ENCODE measurements around the gene KY.

The KY gene

DNA sequence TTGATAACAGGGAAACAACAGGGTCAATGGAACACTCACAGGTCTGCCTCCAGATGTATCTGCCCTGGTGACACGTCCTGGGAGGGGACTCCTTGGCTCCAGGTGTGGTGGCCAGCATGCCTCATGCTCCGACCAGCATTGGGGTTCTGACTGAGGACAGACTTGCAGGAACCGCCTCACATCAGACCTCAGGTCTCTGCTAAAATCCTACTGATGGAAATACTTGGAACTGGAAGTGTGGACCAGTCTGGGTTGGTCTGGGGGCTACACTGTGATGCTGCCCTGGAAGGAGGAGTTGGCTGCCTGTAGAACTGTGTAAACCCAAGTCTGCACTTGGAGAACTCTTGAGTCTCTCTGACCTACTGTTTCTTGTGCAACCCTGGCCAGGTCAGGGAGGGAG, 17.1 kb upstream of the KY start:
- DNase-seq (ENCODE audit: low spot score), result no peak

DNA sequence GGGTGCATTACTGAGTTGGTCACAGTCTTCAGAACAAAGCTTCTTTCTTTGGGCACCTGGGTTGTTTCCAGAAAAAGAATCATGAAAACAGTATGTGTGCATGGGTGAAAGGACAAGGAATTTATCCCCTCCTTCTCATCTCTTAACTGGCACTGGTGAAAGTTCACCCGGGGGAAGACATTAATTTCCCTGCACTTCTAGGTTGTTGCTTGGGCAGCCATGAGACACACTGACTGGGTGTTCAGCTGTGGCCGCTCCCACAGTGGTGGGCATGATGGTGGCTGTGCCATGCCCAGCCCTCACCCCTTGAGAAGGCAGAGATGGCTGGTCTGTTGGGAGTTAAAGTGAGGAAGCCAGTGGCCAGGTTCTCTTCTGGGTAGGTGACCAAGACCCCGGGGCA, 16.6 kb upstream of the KY start:
- DNase-seq (ENCODE audit: low spot score), result no peak

DNA sequence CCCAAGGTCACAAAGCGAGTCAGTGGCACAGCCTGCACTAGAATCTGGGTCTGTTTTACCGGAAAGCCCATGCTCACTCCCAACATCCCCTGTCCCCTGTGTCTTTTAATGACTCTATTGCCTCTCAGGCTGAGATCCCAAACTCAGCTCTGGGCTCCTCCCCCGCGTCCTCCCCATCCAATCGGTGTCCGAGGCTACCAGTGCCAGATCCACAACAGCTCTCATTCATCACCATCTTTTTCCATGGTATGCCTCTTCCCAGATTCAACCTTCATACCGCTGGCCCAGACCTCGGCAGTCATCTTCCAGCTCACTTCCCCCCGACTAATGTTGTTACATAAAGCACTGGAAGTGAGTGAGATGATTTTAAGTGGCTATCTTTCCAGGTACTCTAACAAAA, 16.1 kb upstream of the KY start:
- DNase-seq (ENCODE audit: low spot score), result no peak

DNA sequence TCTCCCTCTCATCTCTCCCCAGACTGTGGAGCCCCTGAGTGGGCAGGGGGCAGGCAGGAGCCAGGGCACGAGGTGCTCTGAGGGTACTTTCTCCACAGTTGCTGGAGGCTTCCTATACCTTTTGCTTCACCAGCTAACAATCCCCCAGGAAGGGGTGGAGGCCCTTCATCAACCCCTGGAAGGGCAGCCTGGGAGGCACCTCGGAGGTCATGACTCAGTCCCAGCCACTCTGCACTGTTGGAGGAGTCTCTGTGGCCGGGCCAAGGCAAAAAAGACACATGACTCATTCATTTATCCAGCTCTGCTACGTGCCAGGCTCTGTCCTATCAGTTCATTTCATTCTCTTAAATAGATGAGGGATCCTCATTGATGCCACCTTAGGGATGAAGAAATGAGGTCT, 15.6 kb upstream of the KY start:
- no peak for DNase-seq (ENCODE audit: low spot score)

DNA sequence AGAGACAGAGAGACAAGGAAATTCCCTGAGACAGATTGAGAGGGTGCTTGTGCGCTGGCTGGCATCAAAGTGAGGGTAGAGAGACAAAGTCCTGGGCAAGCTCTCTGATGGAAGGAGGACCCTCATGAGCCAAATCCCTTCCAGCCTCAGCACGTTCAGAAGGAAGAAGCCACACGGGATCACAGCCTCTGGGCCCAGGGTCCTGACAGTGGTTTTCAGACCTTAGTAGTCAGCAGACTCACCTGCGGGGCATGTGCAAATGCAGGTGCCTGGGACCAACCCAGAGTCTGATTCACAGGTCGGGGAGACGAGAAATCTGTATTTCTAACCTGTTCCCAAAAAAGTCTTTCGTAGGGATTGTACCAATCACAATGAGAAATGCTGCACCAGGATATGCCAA, 15.2 kb upstream of the KY start:
- no peak for DNase-seq (ENCODE audit: low spot score)

DNA sequence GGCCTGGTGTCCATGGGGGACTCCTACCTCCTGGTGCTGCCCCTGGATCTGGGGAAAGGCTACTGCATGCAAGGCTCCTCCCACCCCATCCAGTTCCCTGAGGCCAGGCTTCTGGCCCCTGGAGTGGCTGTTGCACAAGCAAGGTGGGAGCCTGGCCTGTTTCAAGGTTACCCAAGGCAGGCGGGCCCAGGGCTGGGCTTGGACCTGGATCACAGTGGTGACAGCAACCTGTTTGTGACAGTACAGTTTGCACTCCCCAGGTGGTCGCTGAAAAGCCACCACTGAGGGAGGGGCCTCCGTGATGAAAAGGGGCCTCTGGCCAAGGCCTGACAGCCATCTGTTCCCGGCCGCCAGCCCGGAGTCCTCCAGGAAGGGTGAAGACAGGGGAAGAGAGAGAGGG, 14.4 kb upstream of the KY start:
- no peak for DNase-seq (ENCODE audit: low spot score)

DNA sequence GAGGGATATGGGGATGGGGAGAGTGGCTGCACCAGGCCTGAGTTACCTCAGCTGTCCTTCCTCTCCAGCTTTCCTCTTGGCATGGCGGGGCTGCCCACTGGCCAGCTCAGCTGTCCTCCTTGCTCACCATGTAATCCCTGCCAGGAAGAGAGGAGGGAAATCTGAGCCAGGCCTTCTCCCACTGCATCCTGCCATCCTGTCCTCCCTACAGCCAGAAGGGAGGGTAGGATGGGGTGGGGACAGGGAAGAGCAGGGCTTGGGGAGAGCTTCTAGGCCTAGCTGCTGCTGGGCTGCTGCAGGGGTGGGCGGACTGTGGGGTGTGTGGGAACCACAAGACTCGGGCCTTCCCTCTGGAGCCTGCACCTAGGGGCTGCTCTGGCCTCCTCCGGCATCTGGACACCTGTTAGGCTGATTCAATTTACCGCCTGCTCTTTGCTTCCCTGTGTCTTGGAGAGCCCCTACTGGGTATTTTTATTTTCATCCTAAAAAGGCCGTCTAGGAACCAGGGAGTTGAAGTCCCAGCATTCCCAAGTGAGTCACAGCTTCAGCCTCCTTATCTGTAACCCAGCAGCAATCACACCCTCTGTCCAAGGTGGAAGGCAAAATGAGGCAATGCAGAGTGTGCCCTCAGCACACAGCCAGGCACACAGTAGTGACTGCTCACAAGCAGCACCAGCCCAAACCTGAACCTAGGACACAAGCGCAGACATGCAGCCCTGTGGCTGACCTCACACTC, 13.1 kb upstream of the KY start:
- no peak for DNase-seq (ENCODE audit: low spot score)

DNA sequence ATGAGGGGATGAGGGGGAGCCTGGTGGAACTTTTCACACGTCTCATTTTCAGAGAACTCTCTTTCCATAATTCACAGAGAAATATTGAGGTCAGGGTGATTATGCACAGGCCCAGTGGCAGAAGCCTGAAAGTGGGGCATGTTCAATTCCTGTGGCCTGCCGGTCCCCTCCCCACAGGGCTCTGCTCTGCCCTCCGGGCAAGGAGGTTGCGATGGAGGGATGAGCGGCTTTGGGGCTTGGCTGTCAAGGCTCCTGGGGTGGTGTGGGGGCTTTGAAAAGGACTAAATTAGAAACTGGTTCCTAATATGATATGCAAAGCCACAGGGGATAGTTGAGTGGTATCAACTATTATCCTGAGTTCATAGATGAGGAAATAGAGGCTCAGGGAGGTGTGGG, 9.2 kb upstream of the KY start:
- no peak for DNase-seq (ENCODE audit: low spot score)

DNA sequence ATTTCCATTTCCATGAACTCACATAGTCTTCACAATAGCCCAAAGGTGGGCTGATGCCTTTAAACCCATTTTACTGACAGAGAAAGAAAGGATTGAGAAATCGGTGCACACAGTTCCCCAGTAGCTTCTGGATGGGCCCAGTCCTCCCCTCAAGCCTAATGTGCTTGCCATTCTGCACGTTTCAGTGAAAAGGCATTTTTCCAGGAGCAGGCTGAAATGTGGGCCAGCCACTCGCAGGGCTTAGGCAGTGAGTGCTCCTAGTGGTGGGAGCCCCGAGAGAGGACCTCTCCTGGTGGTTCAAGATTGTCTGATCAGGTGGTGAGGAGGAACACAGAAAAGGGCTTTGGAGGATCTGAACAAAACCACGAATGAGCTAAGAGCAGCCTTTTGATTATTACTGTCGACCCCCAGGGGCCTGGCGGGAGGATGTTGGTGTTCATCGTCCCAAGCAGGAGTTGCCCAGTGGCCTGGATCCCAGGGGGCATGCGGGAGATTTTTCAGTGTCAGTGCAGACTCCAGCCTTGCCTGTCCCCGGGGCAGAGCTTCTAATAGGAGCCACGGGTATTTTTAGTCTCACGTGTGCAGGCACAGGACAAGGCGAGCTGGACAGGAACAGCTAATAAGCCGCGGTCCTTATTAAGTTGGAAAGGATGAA, 8.7 kb upstream of the KY start:
- no peak for DNase-seq (ENCODE audit: low spot score)

DNA sequence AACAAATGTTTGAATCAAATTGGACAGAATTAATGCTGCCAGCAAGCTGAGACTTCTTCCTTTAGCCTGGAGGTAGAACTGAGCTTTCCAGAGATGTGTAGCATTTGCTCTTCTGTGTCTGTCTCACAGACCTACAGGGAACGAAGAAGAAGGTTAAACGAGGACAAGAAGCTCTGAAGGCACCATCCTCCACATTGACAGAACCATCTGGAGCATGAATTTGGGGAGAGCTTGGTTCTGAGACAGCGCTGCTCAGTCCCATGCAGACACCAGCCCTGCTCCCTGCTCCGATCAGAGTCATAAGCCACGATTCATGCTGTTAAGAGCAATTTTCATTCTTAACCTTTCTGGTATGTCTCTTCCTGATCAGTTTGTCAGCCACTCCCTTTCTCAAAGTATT, 7.7 kb upstream of the KY start:
- DNase-seq (ENCODE audit: low spot score), result peak; percentile 29

DNA sequence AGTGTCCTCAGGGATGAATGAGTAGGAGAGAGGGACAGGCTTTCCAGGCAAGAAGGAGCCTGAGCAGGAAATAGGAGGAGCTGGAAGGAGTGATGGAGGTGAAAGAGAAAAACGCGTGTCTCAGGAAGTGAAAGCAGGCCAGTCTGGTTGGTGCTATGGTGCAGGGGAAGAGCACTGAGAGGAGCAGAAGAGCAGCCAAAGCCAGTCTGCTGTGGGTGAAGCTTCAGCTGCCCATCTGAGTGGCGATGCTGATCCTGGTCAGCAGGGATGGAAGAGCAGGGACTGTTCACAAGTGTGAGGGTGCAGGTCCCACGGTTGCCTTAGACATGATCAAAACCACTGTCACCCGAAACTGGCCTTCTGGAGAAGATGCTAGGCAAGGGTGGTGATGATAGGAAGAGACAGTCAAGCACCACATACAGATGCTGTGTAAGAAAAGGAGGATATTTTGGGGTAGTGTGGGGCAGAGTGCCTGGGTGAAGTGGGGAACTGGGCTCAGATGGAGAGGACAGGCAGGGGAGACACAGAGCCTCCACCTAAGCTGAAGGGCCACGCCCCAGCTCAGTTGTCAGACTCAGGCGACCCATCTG, 5.5 kb upstream of the KY start:
- no peak for DNase-seq (ENCODE audit: low spot score)

DNA sequence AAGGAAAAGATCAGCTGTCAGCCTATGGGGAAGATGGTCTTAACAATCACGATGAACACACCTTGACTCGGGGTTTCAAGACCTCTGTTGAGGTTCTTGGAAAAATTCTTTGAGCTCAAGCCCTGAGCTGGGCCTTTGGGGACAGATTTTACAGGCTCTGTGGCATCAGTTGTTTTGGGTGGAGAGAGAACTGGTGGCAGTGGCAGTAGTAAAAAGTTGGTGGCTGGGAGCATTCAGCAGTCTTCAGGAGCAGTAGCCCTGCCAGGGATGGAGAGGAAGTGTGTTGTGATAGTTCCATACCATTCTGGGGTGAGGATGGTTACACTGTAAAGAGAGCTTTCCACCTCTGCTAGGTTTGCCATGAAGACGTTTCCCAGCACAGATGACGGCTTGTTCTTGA, 4.9 kb upstream of the KY start:
- DNase-seq (ENCODE audit: low spot score), result no peak

DNA sequence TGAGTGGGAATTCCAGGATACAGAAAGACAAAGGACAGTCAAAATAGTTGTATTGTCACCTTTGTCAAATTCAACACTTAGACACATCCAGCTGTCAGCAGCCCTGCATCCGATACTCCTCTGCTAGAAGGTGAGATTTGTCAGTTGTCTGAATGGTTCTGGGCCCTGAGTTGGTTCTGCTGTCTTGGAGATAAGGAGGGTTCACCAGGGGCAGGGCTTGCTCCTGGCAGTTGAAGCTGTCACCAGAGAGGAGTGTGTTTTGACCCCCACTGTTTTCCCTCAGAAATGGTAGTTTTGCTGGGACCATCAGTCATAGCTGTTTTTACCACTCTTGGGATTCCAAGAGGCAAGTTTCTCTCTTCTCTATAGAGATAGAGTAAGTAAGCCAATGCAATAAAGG, 3.2 kb upstream of the KY start:
- DNase-seq (ENCODE audit: low spot score), result no peak

DNA sequence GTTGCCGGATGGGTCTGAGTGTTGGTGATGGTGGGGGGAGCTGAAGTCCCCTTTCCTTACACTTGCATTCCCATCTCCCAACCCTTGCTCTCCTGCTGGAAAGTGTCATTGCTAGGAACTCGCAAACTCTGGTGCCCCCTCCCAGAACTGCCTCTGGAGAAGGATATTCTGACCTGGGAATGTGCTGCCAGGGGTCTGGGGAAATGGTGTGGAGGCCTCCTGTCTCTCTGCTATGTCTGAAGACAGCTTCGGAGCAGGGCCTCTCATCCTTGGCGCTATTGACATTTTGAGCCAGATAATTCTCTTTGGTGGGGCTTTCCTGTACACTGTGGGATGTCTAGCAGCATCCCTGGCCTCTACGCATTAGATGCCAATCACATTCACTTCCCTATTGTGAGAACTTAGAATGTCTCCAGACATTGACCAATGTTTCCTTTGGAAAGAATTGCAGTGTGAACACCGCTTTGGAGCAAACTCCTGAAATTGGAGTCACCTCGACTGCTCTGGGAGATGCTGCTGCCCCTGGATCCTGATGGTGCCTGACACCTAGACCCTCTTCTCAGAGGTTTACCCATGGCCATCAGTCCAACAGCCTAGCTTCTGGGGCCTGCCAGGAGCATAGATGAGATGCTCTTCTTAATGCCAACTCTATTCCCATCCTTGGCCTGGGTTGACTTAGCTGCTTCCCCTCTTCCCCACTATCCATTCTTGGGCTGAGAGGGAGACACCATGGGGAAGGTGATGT, 2.2 kb upstream of the KY start:
- DNase-seq (ENCODE audit: low spot score), result no peak

DNA sequence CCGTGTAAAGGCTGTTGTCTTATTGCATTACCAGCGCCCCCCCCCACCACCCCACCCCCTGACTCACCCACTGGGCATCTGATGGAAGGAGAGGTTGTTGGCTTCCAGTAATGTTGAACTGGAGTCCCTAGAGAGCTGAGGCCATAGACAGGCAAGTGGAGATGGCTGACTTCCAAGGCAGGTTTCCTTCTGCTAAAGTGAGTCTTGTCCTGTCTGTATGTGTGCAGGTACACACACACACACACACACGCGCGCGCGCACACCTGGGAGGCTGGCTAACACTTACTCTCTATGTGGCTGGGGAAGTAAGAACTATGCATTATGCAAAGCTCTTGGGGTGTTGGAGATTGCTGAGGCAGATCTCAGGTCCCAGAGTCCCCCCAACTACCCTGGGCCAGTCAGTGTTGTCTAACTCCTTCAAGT, 1.6 kb upstream of the KY start:
- no peak for DNase-seq (ENCODE audit: low spot score)

DNA sequence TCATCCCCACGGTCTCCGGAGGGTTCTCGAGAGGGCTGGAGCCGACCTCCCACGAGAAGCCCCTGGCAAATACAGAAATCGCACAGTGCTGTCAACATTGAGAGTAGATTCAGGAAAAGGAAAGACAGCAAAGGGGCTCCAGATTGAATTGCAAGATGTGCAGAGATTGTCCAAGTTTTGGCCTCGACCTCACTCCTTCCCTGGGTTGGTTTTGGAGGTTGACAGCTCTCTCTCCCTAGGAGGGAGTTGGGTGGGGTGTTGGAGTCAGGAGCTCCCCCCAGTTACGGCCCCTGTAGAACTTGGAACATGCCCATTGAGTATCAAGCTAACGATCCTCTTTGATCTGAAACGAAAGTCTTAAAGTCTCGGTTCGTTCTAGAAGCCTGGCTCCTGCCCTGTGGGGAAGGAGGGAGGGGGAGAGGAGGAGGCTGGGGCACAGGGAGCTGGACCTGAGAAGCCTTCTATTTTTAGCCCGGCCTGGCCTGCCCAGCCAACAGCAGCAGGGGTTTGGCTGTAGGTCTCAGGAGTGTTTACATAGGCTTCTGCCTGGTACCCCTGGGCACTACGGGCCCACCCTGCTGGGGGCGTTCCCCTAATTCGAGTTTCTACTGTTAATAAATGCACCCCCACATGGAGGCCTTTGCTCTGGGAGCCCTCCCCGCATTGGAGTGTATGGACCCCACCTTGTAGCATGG, 672 bp upstream of the KY start:
- peak; percentile 40 for DNase-seq (ENCODE audit: low spot score)

DNA sequence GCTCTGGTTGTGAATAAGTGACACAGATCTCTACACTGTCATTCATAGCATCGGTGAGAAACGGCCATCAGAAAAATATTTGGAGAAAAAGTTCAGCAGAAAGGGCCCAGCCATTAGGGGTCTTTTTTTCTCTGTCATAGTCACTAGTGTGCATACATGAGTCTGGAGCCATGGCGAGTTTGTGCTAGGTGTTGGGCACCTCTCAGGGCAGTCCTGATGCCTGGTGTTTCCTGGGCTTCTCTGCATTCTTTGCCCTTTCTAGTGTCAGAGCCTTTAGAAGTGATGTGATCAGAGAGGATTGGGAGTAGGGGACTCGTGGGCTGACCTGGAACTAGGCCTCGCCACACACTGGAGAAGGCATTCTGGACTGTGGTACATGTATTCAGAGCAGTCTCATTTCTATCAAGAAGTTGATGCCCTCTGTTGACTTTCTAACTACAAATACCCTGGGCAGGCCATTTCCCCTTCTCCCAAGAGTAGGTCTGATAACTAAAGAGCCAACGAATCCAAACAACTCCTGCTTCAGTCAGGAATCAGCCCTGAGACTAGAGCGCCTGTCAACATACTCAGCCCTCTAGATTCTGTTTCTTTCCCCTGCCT, 1.6 kb downstream of the KY start:
- DNase-seq (ENCODE audit: low spot score), result no peak

DNA sequence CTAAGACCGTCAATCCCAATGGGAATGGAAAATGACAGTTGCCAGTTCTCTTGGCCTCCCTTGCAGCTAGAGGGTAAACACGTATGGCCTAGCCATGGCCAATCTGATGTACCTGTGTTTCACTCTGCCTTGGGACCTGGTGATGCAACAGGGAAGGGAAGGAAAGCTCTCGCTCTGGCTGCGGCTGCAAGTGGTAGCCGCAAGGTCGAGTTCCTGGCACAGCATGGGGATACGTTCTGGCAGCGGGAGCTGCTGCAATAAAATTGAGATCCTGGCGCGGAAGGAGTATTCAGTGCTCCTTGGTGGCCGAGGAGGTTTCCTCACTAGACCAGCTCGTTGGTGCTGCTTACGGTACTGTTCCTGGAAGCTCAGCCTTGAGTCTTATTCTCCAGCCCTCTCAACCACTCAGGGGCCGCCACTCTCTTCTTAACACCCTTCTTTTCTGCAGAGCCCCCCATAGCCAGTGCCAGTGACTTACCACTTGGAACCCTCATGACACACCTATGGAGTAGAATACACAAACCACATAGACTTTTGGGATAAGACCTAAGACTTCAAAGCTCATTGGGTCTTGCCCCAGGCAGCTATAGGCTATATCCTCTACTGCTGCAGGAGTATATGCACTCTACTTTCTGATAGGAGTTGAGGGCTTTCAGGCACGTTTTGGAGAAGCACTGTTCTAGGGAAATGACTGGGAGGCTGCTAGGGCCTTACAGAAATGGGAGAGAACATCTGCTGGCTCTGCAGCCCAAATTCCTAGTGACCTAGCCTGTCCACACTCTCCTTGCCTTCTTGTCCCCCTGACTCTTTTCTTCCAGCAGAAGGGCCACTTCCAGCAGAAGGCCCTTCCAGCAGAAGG, 2.7 kb downstream of the KY start:
- no peak for DNase-seq (ENCODE audit: low spot score)

DNA sequence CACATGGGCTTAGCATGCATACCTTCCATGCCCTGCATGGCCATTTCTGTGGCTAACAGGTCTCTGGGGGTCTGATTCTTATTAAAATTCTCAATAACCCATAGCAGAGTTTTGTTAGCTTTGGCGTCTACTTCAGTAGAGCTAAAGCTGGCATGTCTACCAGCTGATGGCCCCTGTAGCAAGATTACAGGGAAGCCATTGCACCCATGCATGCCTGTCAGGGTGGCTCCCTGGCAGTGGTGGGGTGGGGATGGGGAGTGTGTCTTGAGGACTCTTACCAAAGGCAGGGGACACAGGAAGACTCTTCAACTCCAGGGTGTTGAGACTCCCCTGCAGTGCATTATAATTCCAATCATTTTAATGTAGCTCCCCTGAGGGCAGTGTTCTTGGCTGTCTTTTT, 4.7 kb downstream of the KY start:
- no peak for DNase-seq (ENCODE audit: low spot score)

DNA sequence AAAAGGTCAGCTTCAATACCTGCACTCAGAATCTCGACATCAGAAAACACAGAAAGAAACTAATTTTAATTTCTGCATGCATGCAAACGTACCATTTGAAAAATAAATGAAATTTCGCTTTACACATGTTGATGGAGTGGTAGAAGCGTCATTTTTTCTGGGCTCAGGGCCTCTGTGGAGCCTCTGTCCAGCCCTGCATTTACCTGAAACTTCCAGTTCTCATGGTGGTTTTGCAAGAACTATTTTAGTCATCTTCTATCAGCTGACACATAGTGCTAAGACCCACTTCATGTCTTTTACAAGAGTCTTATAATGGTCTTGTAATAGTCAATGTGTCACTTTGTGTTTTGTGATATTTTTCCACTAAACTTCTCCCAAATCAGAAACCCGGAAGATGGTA, 5.3 kb downstream of the KY start:
- no peak for DNase-seq (ENCODE audit: low spot score)
